IMR-90 (cell line): ENCODE results near the gene ACY1. TPM values are rescaled to one million over a fixed set of nuclear protein-coding genes. Genes with fewer than 3 reads are reported as not detected.

Experiments
- ATAC-seq: fragments of 200-7000 bp; cut with Tn5 transposase; 2 replicates; pipeline ENCODE4 v1.9.1; 2020; ENCODE audit warnings: low read depth, mild to moderate bottlenecking, moderate library complexity
- BruUV-seq: library from RNA; stranded (reverse); fragments of 400-500 nt; replicated peaks from 2 replicates; lab custom pipeline; 2021; lab: Mats Ljungman, UMichigan
- CTCF ChIA-PET: fragments of 300-600 bp; formaldehyde crosslinking; extraction: SDS; loops from one replicate; lab custom pipeline; 2021; ENCODE audit warnings: antibody characterized with exemption; lab: Yijun Ruan, JAX
- POLR2A ChIA-PET: fragments of 300-600 bp; sonication (Branson Sonifier 250); formaldehyde crosslinking; loops from one replicate; lab custom pipeline; 2022; ENCODE audit warnings: antibody characterized with exemption; ENCODE audit not compliant: unreplicated experiment; lab: Charles Lee
- DNase-seq: peaks from one replicate; pipeline ENCODE4 v3.0.0; 2013
- H2AFZ ChIP-seq: replicated peaks from 2 replicates; pipeline ENCODE3; 2013; ENCODE audit warnings: low read length, mild to moderate bottlenecking; ENCODE audit not compliant: poor library complexity
- H2AK5ac ChIP-seq: 2 replicates; pipeline ENCODE4 v1.6.1; 2013; ENCODE audit warnings: low read depth, low read length, inconsistent platforms
- H2AK9ac ChIP-seq: replicated peaks from 2 replicates; pipeline ENCODE3; 2013; ENCODE audit warnings: mild to moderate bottlenecking, low read depth, low read length, moderate library complexity; ENCODE audit not compliant: poor library complexity
- H2BK120ac ChIP-seq: 2 replicates; pipeline ENCODE4 v1.6.1; 2013; ENCODE audit warnings: low read depth, low read length, inconsistent platforms
- H2BK15ac ChIP-seq: 3 replicates; pipeline ENCODE4 v1.6.1; 2013; ENCODE audit warnings: low read depth, low read length, inconsistent platforms
- H2BK20ac ChIP-seq: 2 replicates; pipeline ENCODE4 v1.6.1; 2013; ENCODE audit warnings: low read depth, mild to moderate bottlenecking, inconsistent platforms, low read length, moderate library complexity
- H2BK5ac ChIP-seq: 2 replicates; pipeline ENCODE4 v1.6.1; 2013; ENCODE audit warnings: mild to moderate bottlenecking, low read depth, low read length, inconsistent platforms; ENCODE audit not compliant: poor library complexity, severe bottlenecking
- H3K14ac ChIP-seq: replicated peaks from 2 replicates; pipeline ENCODE4 v1.6.1; 2013; ENCODE audit warnings: low read depth, low read length, inconsistent platforms
- H3K18ac ChIP-seq: 2 replicates; pipeline ENCODE4 v1.6.1; 2013; ENCODE audit warnings: low read depth, low read length, control low read depth
- H3K23ac ChIP-seq: 2 replicates; pipeline ENCODE4 v1.6.1; 2013; ENCODE audit warnings: low read depth, low read length, inconsistent platforms
- H3K27ac ChIP-seq: 2 replicates; pipeline ENCODE4 v1.5.1; 2013; ENCODE audit warnings: mild to moderate bottlenecking, control low read depth, low read length; ENCODE audit not compliant: insufficient read depth
- H3K27me3 ChIP-seq: 2 replicates; pipeline ENCODE4 v1.6.1; 2013; ENCODE audit warnings: low read length; ENCODE audit not compliant: control insufficient read depth, insufficient read depth
- H3K36me3 ChIP-seq: 2 replicates; pipeline ENCODE4 v1.6.1; 2013; ENCODE audit warnings: low read length, mixed read lengths; ENCODE audit not compliant: control insufficient read depth, insufficient read depth
- H3K4ac ChIP-seq: 2 replicates; pipeline ENCODE4 v1.6.1; 2013; ENCODE audit warnings: low read depth, low read length, inconsistent platforms
- H3K4me1 ChIP-seq: 2 replicates; pipeline ENCODE4 v1.6.1; 2013; ENCODE audit warnings: low read length, mixed read lengths; ENCODE audit not compliant: control insufficient read depth, insufficient read depth
- H3K4me2 ChIP-seq: 2 replicates; pipeline ENCODE4 v1.6.1; 2013; ENCODE audit warnings: low read depth, mild to moderate bottlenecking, control low read depth, low read length, moderate library complexity
- H3K4me3 ChIP-seq: 2 replicates; pipeline ENCODE4 v1.5.1; 2013; ENCODE audit warnings: low read depth, mild to moderate bottlenecking, control low read depth, low read length, moderate library complexity; ENCODE audit not compliant: insufficient read depth
- H3K56ac ChIP-seq: 2 replicates; pipeline ENCODE4 v1.6.1; 2013; ENCODE audit warnings: low read length, inconsistent platforms; ENCODE audit not compliant: insufficient read depth; ENCODE audit errors: extremely low read depth
- H3K79me1 ChIP-seq, 2 experiments: 2 replicates each; pipeline ENCODE4 v1.6.1; 2013; ENCODE audit warnings: low read length in 2 of 2, inconsistent platforms in 1 of 2, low read depth in 1 of 2
- H3K9ac ChIP-seq: 2 replicates; pipeline ENCODE4 v1.6.1; 2013; ENCODE audit warnings: low read depth, low read length, control low read depth
- H3K9me1 ChIP-seq: 2 replicates; pipeline ENCODE4 v1.6.1; 2013; ENCODE audit warnings: low read length, inconsistent platforms; ENCODE audit not compliant: insufficient read depth
- H3K9me3 ChIP-seq: 2 replicates; pipeline ENCODE4 v1.6.1; 2013; ENCODE audit warnings: low read length; ENCODE audit not compliant: control insufficient read depth, insufficient read depth
- H4K20me1 ChIP-seq: 2 replicates; pipeline ENCODE4 v1.6.1; 2013; ENCODE audit warnings: low read length, inconsistent platforms; ENCODE audit not compliant: insufficient read depth
- H4K5ac ChIP-seq: 2 replicates; pipeline ENCODE4 v1.6.1; 2013; ENCODE audit warnings: mild to moderate bottlenecking, low read depth, low read length, control low read depth
- H4K8ac ChIP-seq, 2 experiments: 2 replicates each; pipeline ENCODE4 v1.6.1; 2013; ENCODE audit warnings: low read depth in 2 of 2, low read length in 2 of 2, control low read depth in 1 of 2, inconsistent platforms in 1 of 2
- H4K91ac ChIP-seq: 2 replicates; pipeline ENCODE4 v1.6.1; 2013; ENCODE audit warnings: low read depth, low read length, inconsistent platforms; ENCODE audit not compliant: insufficient read depth
- BHLHE40 ChIP-seq: fragments of 150-350 bp; IDR thresholded peaks from 2 replicates; pipeline ENCODE4 v1.6.1; 2016; ENCODE audit warnings: mild to moderate bottlenecking, low read depth, low read length
- CEBPB ChIP-seq: IDR thresholded peaks from 2 replicates; pipeline ENCODE4 v1.6.1; 2012; ENCODE audit warnings: low read depth, low read length, improper control_type of control experiment
- CHD1 ChIP-seq: IDR thresholded peaks from 2 replicates; pipeline ENCODE4 v1.6.1; 2012; ENCODE audit warnings: low read depth, low read length, improper control_type of control experiment
- CTCF ChIP-seq: conservative IDR thresholded peaks from 2 replicates; pipeline ENCODE4 v1.5.1; 2012; ENCODE audit warnings: mild to moderate bottlenecking, low read depth, low read length, improper control_type of control experiment
- ELK1 ChIP-seq: fragments of 150-350 bp; IDR thresholded peaks from 2 replicates; pipeline ENCODE4 v1.6.1; 2016; ENCODE audit warnings: low read depth, mild to moderate bottlenecking, low read length, moderate library complexity, borderline replicate concordance
- FOS ChIP-seq: fragments of 150-350 bp; IDR thresholded peaks from 2 replicates; pipeline ENCODE4 v1.6.1; 2016; ENCODE audit warnings: low read depth, low read length
- MAFK ChIP-seq: IDR thresholded peaks from 2 replicates; pipeline ENCODE4 v1.6.1; 2012; ENCODE audit warnings: low read depth, low read length, improper control_type of control experiment
- MAZ ChIP-seq: IDR thresholded peaks from 2 replicates; pipeline ENCODE4 v1.6.1; 2012; ENCODE audit warnings: low read depth, mild to moderate bottlenecking, low read length, improper control_type of control experiment, moderate library complexity, borderline replicate concordance
- MXI1 ChIP-seq: IDR thresholded peaks from 2 replicates; pipeline ENCODE4 v1.6.1; 2012; ENCODE audit warnings: low read depth, mild to moderate bottlenecking, low read length, moderate library complexity, borderline replicate concordance
- NFE2L2 ChIP-seq: fragments of 150-350 bp; IDR thresholded peaks from 2 replicates; pipeline ENCODE4 v1.6.1; 2016; ENCODE audit warnings: low read depth, mild to moderate bottlenecking, low read length
- POLR2A ChIP-seq: IDR thresholded peaks from 2 replicates; pipeline ENCODE4 v1.6.1; 2012; ENCODE audit warnings: mild to moderate bottlenecking, low read depth, low read length
- RAD21 ChIP-seq: IDR thresholded peaks from 2 replicates; pipeline ENCODE4 v1.6.1; 2012; ENCODE audit warnings: low read length, improper control_type of control experiment
- RCOR1 ChIP-seq: IDR thresholded peaks from 2 replicates; pipeline ENCODE4 v1.6.1; 2012; ENCODE audit warnings: mild to moderate bottlenecking, low read length, improper control_type of control experiment; ENCODE audit not compliant: insufficient replicate concordance
- RFX5 ChIP-seq: IDR thresholded peaks from 2 replicates; pipeline ENCODE4 v1.8.0; 2012; ENCODE audit warnings: low read depth, mild to moderate bottlenecking, low read length, moderate library complexity
- USF2 ChIP-seq: fragments of 150-350 bp; IDR thresholded peaks from 2 replicates; pipeline ENCODE4 v1.6.1; 2017; ENCODE audit warnings: mild to moderate bottlenecking, antibody characterized with exemption, low read length, low read depth
- WGBS, 2 experiments: methylation state at CpG; one replicate each; pipeline versions ENCODE4 v1.1.5 to v1.1.7; 2013; ENCODE audit warnings: missing lambda C conversion rate in 2 of 2; ENCODE audit not compliant: insufficient read length in 1 of 2; ENCODE audit errors: extremely low coverage in 2 of 2; 5-methylcytosine and 5-hydroxymethylcytosine counted together
- dilution Hi-C: fragments of 300-500 bp; cut with HindIII; formaldehyde crosslinking; loops from one replicate; pipeline ENCODE4 v1.14.3; 2018; ENCODE audit warnings: low sequenced_read_pairs; ENCODE audit not compliant: unreplicated experiment
- in situ Hi-C: fragments of 300-500 bp; cut with MboI; formaldehyde crosslinking; loops from 3 replicates; pipeline ENCODE4 v1.14.3; 2019; ENCODE audit warnings: low sequenced_read_pairs, inconsistent platforms, mixed read lengths
- intact Hi-C: fragments of 100-400 bp; cut with micrococcal nuclease; formaldehyde crosslinking; loops from 2 replicates; pipeline ENCODE4 v1.10.0; 2022
- polyA plus RNA-seq, 3 experiments: library from polyadenylated mRNA; depleted of rRNA; stranded (reverse); fragments of >200 nt; gene quantifications; 2 replicates each; pipeline ENCODE4 v1.2.3, GENCODE V29; 2012; ENCODE audit warnings: low replicate concordance in 1 of 3
- total RNA-seq: library from RNA; depleted of rRNA; stranded (reverse); fragments of >200 nt; gene quantifications from 2 replicates; pipeline ENCODE4 v1.2.3, GENCODE V29; 2012

The ACY1 gene
- total and polyA plus RNA-seq, 2 of the 4 experiments (the other 2 are of a cell fraction) = 22.0 to 47.1 TPM

DNA sequence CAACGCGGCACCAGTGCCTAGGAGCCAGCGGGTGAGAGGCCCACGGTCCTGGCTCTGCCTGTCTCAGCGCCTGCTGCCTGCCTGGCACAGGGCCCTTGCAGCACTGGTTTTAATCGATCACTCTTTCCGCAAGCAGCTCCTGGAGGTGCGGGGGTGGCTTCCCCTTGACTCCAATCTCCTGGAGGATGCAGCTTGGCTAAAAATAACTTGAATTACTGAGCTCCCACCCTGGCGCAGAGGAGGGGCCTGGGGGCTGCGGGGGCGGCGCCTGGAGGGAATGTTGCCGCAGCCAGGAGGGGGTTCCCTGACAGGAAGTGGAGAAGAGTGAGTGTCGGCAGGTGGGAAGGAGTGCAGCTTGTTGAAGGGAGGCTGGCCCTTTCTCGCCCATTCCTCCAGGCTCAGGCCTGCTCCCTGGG is 22.2 kb downstream of the ACY1 start:
- WGBS, 2 experiments = 1% methylated on average over 13 of the region's 15 CpGs; no CpG with 5 or more reads in 1 of the 2 experiments
- no peaks in the 10 kb centered on the region for H3K9me1 ChIP-seq
- peak overlapping the region; percentile 81 for H3K23ac ChIP-seq
- BruUV-seq = no TSS peak
- in situ Hi-C loops (no loop called here), intact Hi-C loops (no loop called here), dilution Hi-C loops (no loop called here)
- 0 out of 2 replicates have a peak overlapping the region, but pooled peaks have one; percentile 41 for H4K5ac ChIP-seq
- peaks cover 11% of the 10 kb centered on the region for H3K4me1 ChIP-seq
- H2BK20ac ChIP-seq = peak overlapping the region; percentile 53; the same call in 1 of the 2 replicates
- H2AFZ ChIP-seq = peak overlapping the region; percentile 91
- H3K4ac ChIP-seq = peak overlapping the region; percentile 73
- H3K9ac ChIP-seq = peak overlapping the region; percentile 49; the same call in 1 of the 2 replicates
- DNase-seq (peak; percentile 82), ATAC-seq (peak; percentile 53)
- H4K91ac ChIP-seq = peak overlapping the region; percentile 62
- H2BK120ac ChIP-seq = peak overlapping the region; percentile 63; the same call in 1 of the 2 replicates
- H3K18ac ChIP-seq = no peak overlapping the region
- no peaks in the 10 kb centered on the region for H3K27me3 ChIP-seq
- H2AK9ac ChIP-seq = peak overlapping the region; percentile 87
- peak overlapping the region in 1 of 2 experiments; percentile 94; a peak in 2 of 4 replicates for H4K8ac ChIP-seq
- H3K79me1 ChIP-seq = no peaks in the 10 kb centered on the region
- H2AK5ac ChIP-seq = peak overlapping the region; percentile 83; the same call in 1 of the 2 replicates
- H3K14ac ChIP-seq = peak overlapping the region; percentile 77
- H2BK15ac ChIP-seq = 0 out of 3 replicates have a peak overlapping the region, but pooled peaks have one; percentile 62
- H4K20me1 ChIP-seq = no peaks in the 10 kb centered on the region
- no peaks in the 10 kb centered on the region for H3K9me3 ChIP-seq
- no peak overlapping the region for H3K27ac ChIP-seq
- peak overlapping the region; percentile 29 for H2BK5ac ChIP-seq
- H3K4me3 ChIP-seq = no peak overlapping the region
- no peak overlapping the region for H3K56ac ChIP-seq
- H3K36me3 ChIP-seq = no peaks in the 10 kb centered on the region
- H3K4me2 ChIP-seq = peak overlapping the region; percentile 24; the same call in 1 of the 2 replicates
- ChIA-PET CTCF (interaction anchor here (1.2 to 3.2 kb wide), 3 partner anchors 9 to 117 kb away, joined by 3 to 28 read pairs (median 3); no protein-coding TSS in a partner anchor), POLR2A (no interaction called here)
- TF ChIP-seq RCOR1 (peak; percentile 52), NFE2L2 (no peak), USF2 (no peak), CTCF (no peak), MAFK (no peak), ELK1 (no peak), CHD1 (no peak), RFX5 (no peak), FOS (no peak), POLR2A (no peak), RAD21 (peak; percentile 17; the same call in 1 of the 2 replicates), BHLHE40 (no peak), MAZ (peak; percentile 82), CEBPB (no peak), MXI1 (no peak)
